Measurements from ENCODE around the gene PPARGC1A.

- TF ChIP-seq CTCF (IDR thresholded peaks at IDR 0.05) (no peak), POLR2A (IDR thresholded peaks at IDR 0.05) (no peak), EP300 (IDR thresholded peaks at IDR 0.05) (no peak)
These were observed 139.7 kb downstream of the PPARGC1A start for GRCh38 chr4:23750125-23750524.

All from ovary (tissue), 3 donors.